ENCODE results near the gene SPTBN2. TPM values are rescaled to one million over a fixed set of nuclear protein-coding genes. Genes with fewer than 3 reads are reported as not detected.

SPTBN2 gene
- total RNA-seq, 1 donor from 2014 or later, result 38.7 TPM

DNA sequence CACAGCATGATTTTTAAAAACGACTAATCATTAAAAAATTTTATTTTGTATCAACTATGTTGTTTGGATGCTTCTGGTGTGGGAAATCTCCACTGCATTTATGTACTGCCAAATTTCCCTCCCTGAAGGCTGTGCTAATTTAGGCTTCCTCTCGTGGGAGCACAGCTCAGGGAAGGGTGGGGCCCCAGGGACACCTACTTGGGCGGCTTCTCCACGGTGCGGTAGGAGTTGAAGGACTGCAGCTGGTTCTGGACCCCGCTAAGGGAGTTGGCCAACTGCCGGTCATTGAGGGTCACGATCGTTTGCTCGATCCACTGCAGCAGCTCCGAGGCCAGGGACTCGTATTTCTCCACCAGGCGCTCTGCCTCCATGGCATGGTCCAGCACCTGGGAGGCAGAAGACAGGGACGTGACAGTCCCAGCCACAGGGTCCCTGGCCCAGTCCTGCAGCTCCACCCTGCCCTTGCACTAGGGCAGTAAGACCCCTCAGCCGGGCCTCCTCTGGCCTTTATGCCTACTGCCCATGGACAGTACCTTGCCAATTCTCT, 18.6 kb downstream of the SPTBN2 start:
- peaks cover 42% of the 10 kb centered on the region for H3K36me3 ChIP-seq (ENCODE audit: control insufficient read depth, insufficient read depth, low read length)
- FAIRE-seq, result no peak

GRCh38 chr11:66708701-66709100, 20.3 kb downstream of the SPTBN2 start:
- no peak for TF ChIP-seq CTCF (IDR thresholded peaks at IDR 0.05; ENCODE audit: insufficient read depth, low read length, severe bottlenecking)
- Histone ChIP-seq H3K36me3 (ENCODE audit: control insufficient read depth, insufficient read depth, low read length) (peaks cover 39% of the 10 kb centered on the region), H3K4me3 (ENCODE audit: low read depth, low read length) (no peak overlapping the region), H3K27me3 (ENCODE audit: control insufficient read depth, insufficient read depth, low read length) (no peaks in the 10 kb centered on the region)
- DNase-seq (ENCODE audit: low read depth) (no peak), FAIRE-seq (no peak)

More for the DNA sequence above, 18.6 kb downstream of the SPTBN2 start:
- Histone ChIP-seq H3K27me3 (ENCODE audit: control insufficient read depth, insufficient read depth, low read length) (no peaks in the 10 kb centered on the region), H3K4me3 (ENCODE audit: low read depth, low read length) (no peak overlapping the region)
- no peak for TF ChIP-seq CTCF (IDR thresholded peaks at IDR 0.05; ENCODE audit: insufficient read depth, low read length, severe bottlenecking)
- DNase-seq (ENCODE audit: low read depth), result no peak

- no peak for TF ChIP-seq CTCF (IDR thresholded peaks at IDR 0.05; ENCODE audit: insufficient read depth, low read length, severe bottlenecking)
- H3K4me3 ChIP-seq (ENCODE audit: low read depth, low read length), result no peak overlapping the region
- H3K27me3 ChIP-seq (ENCODE audit: control insufficient read depth, insufficient read depth, low read length), result no peaks in the 10 kb centered on the region
- DNase-seq (ENCODE audit: low read depth), result no peak
- peaks cover 36% of the 10 kb centered on the region for H3K36me3 ChIP-seq (ENCODE audit: control insufficient read depth, insufficient read depth, low read length)
- FAIRE-seq, result no peak
Observed at GRCh38 chr11:66708094-66708493, 20.9 kb downstream of the SPTBN2 start.

- Histone ChIP-seq H3K36me3 (ENCODE audit: control insufficient read depth, insufficient read depth, low read length) (peaks cover 34% of the 10 kb centered on the region), H3K4me3 (ENCODE audit: low read depth, low read length) (no peak overlapping the region), H3K27me3 (ENCODE audit: control insufficient read depth, insufficient read depth, low read length) (no peaks in the 10 kb centered on the region)
- TF ChIP-seq CTCF (IDR thresholded peaks at IDR 0.05; ENCODE audit: insufficient read depth, low read length, severe bottlenecking), result no peak
- FAIRE-seq (no peak), DNase-seq (ENCODE audit: low read depth) (no peak)
Observed at GRCh38 chr11:66707486-66707885, 21.5 kb downstream of the SPTBN2 start.

GRCh38 chr11:66706989-66707388, 22.0 kb downstream of the SPTBN2 start:
- Histone ChIP-seq H3K27me3 (ENCODE audit: control insufficient read depth, insufficient read depth, low read length) (no peaks in the 10 kb centered on the region), H3K36me3 (ENCODE audit: control insufficient read depth, insufficient read depth, low read length) (peaks cover 36% of the 10 kb centered on the region), H3K4me3 (ENCODE audit: low read depth, low read length) (no peak overlapping the region)
- no peak for TF ChIP-seq CTCF (IDR thresholded peaks at IDR 0.05; ENCODE audit: insufficient read depth, low read length, severe bottlenecking)
- FAIRE-seq (no peak), DNase-seq (ENCODE audit: low read depth) (no peak)

Measured in bronchial epithelial cell (primary cell).